Osteocyte (in vitro differentiated cells): ENCODE results near the gene C15orf39. TPM values are rescaled to one million over a fixed set of nuclear protein-coding genes. Genes with fewer than 3 reads are reported as not detected.
"Not testable (repeated sequence)": the region's sequence is repeated elsewhere in the genome, so short reads cannot be mapped to it uniquely, and the experiment has no call there.

Experiments used
- DNase-seq: peaks from one replicate; pipeline ENCODE4 v3.0.0; 2021; ENCODE audit warnings: mixed read lengths; ENCODE audit not compliant: unreplicated experiment; ENCODE audit errors: extremely low spot score
- H3K27ac Mint-ChIP-seq: one replicate; pipeline ENCODE4 v1.8.0; 2021; ENCODE audit warnings: mild to moderate bottlenecking, mixed read lengths; ENCODE audit not compliant: unreplicated experiment
- H3K27me3 Mint-ChIP-seq: one replicate; pipeline ENCODE4 v1.8.0; 2021; ENCODE audit warnings: mixed read lengths; ENCODE audit not compliant: unreplicated experiment
- H3K36me3 Mint-ChIP-seq: one replicate; pipeline ENCODE4 v1.8.0; 2021; ENCODE audit warnings: mixed read lengths; ENCODE audit not compliant: unreplicated experiment
- H3K4me1 Mint-ChIP-seq: one replicate; pipeline ENCODE4 v1.8.0; 2021; ENCODE audit warnings: mixed read lengths; ENCODE audit not compliant: unreplicated experiment
- H3K4me3 Mint-ChIP-seq: one replicate; pipeline ENCODE4 v1.8.0; 2021; ENCODE audit warnings: mild to moderate bottlenecking, moderate library complexity, mixed read lengths; ENCODE audit not compliant: unreplicated experiment
- H3K9me3 Mint-ChIP-seq: one replicate; pipeline ENCODE4 v1.8.0; 2021; ENCODE audit warnings: mixed read lengths; ENCODE audit not compliant: unreplicated experiment
- total RNA-seq: library from RNA; stranded (reverse); gene quantifications from 2 replicates; pipeline ENCODE4 v1.2.1, GENCODE V29; 2021
- TF ChIP-seq, protein P1 (sequence below): fragments of 200-600 bp; sonication (generic); IDR thresholded peaks from 2 replicates; pipeline ENCODE4 v1.5.0; 2021; ENCODE audit warnings: antibody characterized with exemption, mild to moderate bottlenecking, moderate library complexity

C15orf39 gene
- total RNA-seq, 1 donor from 2014 or later: 19.4 TPM

DNA sequence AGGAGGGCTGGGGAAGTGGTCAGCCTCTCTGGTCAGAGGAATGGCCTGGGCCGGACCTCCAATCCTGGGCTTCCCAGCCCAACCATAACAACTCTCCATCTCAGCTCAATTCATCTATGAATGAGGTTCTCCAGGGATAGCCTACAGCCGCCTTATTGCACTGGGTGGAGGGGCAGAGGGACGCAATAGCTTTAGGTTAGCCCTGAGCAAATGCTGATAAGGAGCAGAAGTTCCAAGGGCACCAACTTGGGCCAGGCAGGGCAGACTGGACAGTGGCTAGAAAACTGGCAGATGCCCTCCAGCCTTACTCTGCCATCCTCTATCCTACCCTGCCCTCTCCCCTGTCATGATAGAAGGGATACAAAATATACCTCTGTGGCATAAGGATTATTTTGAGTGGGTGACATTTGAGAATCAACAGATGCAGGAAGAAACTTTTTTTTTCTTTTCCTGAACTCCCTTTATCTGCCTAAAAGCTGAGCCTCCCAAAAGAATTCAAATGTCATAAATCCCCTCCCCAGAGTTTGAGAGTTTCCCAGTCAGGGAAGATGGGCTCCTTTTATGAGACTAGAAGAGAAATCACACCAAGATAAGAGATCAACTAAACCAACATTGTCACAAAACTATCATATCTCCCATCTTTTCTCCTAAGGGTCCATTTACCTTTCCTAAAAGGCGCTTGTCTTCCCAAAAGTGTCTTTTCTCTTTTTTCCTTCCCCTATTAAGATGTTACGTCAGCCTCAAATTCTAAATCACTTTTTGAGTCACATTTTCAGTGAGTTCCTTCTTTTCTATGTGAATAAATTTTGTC is 40.4 kb upstream of the C15orf39 start:
- TF ChIP-seq, protein P1, sequence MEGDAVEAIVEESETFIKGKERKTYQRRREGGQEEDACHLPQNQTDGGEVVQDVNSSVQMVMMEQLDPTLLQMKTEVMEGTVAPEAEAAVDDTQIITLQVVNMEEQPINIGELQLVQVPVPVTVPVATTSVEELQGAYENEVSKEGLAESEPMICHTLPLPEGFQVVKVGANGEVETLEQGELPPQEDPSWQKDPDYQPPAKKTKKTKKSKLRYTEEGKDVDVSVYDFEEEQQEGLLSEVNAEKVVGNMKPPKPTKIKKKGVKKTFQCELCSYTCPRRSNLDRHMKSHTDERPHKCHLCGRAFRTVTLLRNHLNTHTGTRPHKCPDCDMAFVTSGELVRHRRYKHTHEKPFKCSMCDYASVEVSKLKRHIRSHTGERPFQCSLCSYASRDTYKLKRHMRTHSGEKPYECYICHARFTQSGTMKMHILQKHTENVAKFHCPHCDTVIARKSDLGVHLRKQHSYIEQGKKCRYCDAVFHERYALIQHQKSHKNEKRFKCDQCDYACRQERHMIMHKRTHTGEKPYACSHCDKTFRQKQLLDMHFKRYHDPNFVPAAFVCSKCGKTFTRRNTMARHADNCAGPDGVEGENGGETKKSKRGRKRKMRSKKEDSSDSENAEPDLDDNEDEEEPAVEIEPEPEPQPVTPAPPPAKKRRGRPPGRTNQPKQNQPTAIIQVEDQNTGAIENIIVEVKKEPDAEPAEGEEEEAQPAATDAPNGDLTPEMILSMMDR: no peak
- DNase-seq: no peak
- no peaks in the 10 kb centered on the region for H3K9me3 Mint-ChIP-seq
- no peaks in the 10 kb centered on the region for H3K4me1 Mint-ChIP-seq
- no peak overlapping the region for H3K27ac Mint-ChIP-seq
- H3K4me3 Mint-ChIP-seq: no peak overlapping the region
- H3K27me3 Mint-ChIP-seq: no peaks in the 10 kb centered on the region
- H3K36me3 Mint-ChIP-seq: no peaks in the 10 kb centered on the region

DNA sequence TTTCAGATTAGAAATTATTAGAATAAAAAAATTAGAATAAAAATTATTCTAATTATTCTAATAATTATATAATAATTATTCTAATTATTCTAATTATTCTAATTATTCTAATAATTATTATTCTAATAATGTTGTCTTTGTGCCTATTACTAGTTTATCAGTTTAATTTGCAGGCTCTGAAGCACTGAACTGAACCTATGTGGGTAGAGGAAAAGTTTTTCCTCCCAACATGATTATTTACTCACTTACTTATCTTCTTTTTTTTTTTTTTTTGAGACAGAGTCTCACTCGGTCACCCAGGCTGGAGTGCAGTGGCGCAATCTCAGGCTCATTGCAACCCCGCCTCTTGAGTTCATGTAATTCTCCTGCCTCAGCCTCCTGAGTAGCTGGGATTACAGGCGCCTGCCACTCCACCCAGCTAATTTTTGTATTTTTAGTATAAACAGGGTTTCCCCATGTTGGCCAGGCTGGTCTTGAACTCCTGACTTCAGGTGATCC is 39.7 kb upstream of the C15orf39 start:
- H3K27me3 Mint-ChIP-seq: no peaks in the 10 kb centered on the region
- no peaks in the 10 kb centered on the region for H3K4me1 Mint-ChIP-seq
- no peak overlapping the region for H3K27ac Mint-ChIP-seq
- TF ChIP-seq, protein P1: no peak
- no peaks in the 10 kb centered on the region for H3K9me3 Mint-ChIP-seq
- no peaks in the 10 kb centered on the region for H3K36me3 Mint-ChIP-seq
- H3K4me3 Mint-ChIP-seq: no peak overlapping the region
- DNase-seq: no peak

DNA sequence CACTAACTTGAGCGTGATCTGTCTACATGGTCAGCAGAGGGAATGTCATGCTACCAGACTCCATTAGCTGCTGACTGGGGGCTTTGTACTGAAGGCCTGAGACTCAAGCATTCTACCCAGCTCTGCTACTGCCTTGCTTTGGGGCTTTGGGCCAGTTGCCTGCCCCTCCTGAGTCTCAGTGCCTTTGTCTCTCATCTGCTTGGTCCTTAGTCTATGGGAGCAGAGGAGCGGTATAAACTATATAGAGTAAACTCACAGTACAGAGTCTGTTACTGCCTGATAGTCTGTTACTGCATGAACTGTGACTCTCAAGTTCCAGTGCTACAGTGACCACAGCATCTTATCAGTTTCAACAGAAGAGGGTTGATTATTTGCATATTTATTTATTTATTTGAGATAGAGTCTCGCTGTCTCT is 38.5 kb upstream of the C15orf39 start:
- no peak overlapping the region for H3K27ac Mint-ChIP-seq
- H3K4me1 Mint-ChIP-seq: peaks cover 3% of the 10 kb centered on the region
- no peaks in the 10 kb centered on the region for H3K27me3 Mint-ChIP-seq
- H3K9me3 Mint-ChIP-seq: no peaks in the 10 kb centered on the region
- no peak overlapping the region for H3K4me3 Mint-ChIP-seq
- TF ChIP-seq, protein P1: no peak
- DNase-seq: no peak
- H3K36me3 Mint-ChIP-seq: no peaks in the 10 kb centered on the region

DNA sequence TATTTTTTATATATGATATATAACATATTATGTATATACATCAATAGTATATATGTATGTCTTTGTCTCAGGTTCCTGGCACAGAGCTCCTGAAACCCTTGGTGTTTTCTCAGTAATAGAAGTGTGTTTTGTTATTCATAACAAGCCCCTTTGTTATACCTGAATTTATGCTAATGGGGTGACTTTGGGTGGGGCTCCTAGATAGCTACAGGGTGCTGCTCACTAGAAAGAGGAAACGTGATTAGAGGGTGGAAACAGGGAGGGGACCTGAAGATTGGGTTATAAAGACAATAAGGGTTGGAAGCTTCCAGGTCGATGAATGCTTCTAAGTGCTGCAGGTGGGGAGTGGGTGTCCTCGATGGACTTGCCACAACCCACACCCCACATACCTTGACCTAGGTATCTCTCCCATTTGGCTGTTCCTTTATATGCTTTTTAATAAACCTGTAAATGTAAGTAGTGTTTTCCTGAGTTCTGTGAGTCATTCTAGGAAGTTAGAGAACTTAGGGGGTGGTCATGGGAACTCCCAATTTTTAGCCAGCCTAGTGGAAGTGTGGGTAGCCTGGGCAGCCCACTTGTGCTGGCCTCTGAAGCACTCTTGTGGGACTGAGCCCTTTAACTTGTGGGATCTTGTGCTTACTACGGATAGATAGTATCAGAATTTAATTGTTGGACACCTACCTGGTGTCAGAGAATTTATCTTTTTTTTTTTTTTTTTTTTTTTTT is 36.9 kb upstream of the C15orf39 start:
- Mint-ChIP-seq H3K4me3 (no peak overlapping the region), H3K27ac (no peak overlapping the region), H3K36me3 (no peaks in the 10 kb centered on the region), H3K4me1 (peaks cover 3% of the 10 kb centered on the region), H3K9me3 (no peaks in the 10 kb centered on the region), H3K27me3 (no peaks in the 10 kb centered on the region)
- DNase-seq: no peak
- TF ChIP-seq, protein P1: no peak

DNA sequence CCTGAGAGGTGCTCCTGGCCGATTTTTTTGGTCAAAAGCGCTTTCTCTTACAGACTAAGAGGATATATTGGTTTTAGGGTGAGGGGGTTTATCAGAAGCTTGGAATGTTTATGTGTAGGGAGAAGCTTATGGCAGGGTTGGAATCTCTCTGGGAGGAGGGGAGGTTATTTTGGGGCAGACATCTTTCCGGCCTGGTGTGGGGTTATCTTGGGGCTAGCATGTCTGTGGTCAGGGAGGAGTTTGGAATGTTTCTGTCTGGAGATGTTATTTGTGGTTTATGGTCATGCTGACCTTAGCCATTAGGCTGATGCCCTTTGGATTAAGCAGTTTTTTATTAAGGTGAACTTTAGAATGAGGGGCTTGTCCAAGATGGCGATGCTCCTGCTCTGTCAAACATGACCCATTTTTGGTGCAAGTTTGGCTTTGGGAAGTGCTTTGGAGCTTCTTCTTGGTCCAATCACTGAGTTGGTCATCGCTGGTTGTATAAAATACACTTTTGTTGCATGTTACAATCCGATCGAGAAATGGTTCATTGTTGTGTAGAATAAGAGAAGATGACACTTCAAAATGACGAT is 35.1 kb upstream of the C15orf39 start:
- H3K27ac Mint-ChIP-seq, H3K36me3 Mint-ChIP-seq, H3K9me3 Mint-ChIP-seq, H3K4me3 Mint-ChIP-seq, DNase-seq, H3K27me3 Mint-ChIP-seq: not testable (repeated sequence)
- peaks cover 16% of the 10 kb centered on the region for H3K4me1 Mint-ChIP-seq
